Activated naive CD4-positive, alpha-beta T cell treated with anti-CD3 and anti-CD28 coated beads, Interleukin-2, amount 10 ng/mL, durations not matched to agents 7 days and 5 days (primary cell): Measurements from ENCODE around the gene SLMAP.

Source experiments
- CTCF ChIA-PET: fragments of 350-600 bp; sonication (Branson Sonifier 250); formaldehyde crosslinking; loops from one replicate; lab custom pipeline; 2021; ENCODE audit warnings: antibody characterized with exemption; lab: Charles Lee
- DNase-seq: peaks from one replicate; pipeline ENCODE4 v3.0.0-alpha.2; 2020
- H3K27ac Mint-ChIP-seq: one replicate; pipeline ENCODE4 v1.8.0; 2021; ENCODE audit warnings: mild to moderate bottlenecking, moderate library complexity, mixed read lengths
- H3K27me3 Mint-ChIP-seq: one replicate; pipeline ENCODE4 v1.8.0; 2021; ENCODE audit warnings: mild to moderate bottlenecking, mixed read lengths
- H3K36me3 Mint-ChIP-seq: one replicate; pipeline ENCODE4 v1.8.0; 2021; ENCODE audit warnings: mixed read lengths
- H3K4me1 Mint-ChIP-seq: one replicate; pipeline ENCODE4 v1.8.0; 2021; ENCODE audit warnings: mixed read lengths
- H3K4me3 Mint-ChIP-seq: one replicate; pipeline ENCODE4 v1.8.0; 2021; ENCODE audit warnings: mild to moderate bottlenecking, moderate library complexity, mixed read lengths
- H3K9me3 Mint-ChIP-seq: one replicate; pipeline ENCODE4 v1.8.0; 2021; ENCODE audit warnings: mixed read lengths

SLMAP gene

DNA sequence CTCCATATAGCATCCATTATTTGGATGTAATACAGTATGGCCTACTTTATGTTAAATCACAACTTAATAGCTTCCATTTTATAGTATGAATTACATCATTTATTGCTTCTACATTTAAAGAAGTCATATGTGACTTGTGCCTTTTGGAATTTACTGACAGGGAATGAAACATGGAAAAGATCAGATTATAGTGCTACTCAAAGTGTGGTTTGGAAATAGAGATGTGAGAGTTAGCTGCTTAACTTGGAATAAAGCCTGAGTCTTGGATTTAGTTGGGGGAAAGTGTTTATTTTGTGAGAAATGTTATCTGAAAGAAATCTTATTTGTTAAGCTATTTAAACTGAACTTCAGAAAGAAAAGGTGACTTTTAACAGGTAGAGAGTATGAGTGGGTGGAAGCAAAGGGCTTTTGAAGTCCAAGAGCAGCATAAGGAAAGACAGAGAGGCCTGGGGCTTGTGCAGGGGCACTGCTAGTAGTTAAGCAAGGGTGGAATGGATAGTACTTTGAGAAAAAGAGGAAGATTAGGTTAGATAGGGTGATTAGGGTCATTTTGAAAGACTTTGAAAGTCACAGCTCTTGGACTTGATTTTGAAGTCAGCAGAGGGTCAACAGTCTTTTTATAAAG lies 60.5 kb downstream of the SLMAP start:
- Mint-ChIP-seq H3K4me3 (no peak overlapping the region), H3K27me3 (no peaks in the 10 kb centered on the region), H3K27ac (no peak overlapping the region), H3K9me3 (no peaks in the 10 kb centered on the region), H3K4me1 (peaks cover 19% of the 10 kb centered on the region), H3K36me3 (peaks cover 2% of the 10 kb centered on the region)
- CTCF ChIA-PET = no interaction called here
- no peak for DNase-seq

DNA sequence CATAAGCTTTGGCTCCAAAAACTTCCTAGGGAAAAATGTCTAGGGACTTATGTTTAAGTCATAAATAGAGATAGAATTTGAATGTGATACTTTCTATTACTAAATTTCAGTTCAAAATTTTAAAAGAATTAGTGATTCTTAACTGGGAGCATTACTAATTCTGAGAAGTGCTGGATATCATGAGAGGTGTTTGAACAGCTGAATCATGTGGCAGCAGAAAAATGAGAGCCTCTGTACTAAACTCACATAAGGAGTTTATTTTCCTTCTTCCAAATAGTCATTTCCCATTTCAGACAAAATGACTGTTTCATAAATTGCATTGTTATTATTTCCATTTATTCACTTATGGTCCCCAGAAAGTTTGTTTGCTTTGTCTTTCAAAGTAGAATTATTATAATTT lies 62.7 kb downstream of the SLMAP start:
- H3K4me1 Mint-ChIP-seq = peaks cover 19% of the 10 kb centered on the region
- DNase-seq = no peak
- H3K36me3 Mint-ChIP-seq = no peaks in the 10 kb centered on the region
- no peaks in the 10 kb centered on the region for H3K27me3 Mint-ChIP-seq
- no peaks in the 10 kb centered on the region for H3K9me3 Mint-ChIP-seq
- no peak overlapping the region for H3K27ac Mint-ChIP-seq
- no peak overlapping the region for H3K4me3 Mint-ChIP-seq
- CTCF ChIA-PET = no interaction called here

DNA sequence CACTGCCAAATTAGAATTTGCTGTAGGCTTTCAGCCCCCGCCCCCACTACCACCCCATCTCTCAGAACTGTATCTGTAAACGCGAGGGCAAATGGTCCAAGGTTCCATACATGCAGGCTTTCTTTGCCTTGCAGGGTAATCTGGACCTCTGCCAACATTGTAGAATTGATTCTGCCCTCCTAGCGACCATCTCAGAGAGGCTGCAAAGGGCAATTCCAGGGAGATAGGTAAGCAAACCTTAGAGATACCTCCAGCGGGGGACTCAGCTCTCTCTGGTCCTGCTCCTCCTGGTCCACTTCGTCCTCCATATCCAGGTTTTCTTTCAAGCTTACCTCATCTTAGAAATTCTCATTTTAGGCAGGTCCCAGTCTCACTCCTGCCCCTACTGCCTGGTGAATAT lies 64.4 kb downstream of the SLMAP start:
- H3K36me3 Mint-ChIP-seq = no peaks in the 10 kb centered on the region

GRCh38 chr3:57821765-57822164 lies 65.7 kb downstream of the SLMAP start:
- DNase-seq = no peak
- CTCF ChIA-PET = no interaction called here
- Mint-ChIP-seq H3K4me1 (peaks cover 6% of the 10 kb centered on the region), H3K4me3 (no peak overlapping the region), H3K9me3 (no peaks in the 10 kb centered on the region), H3K27me3 (no peaks in the 10 kb centered on the region), H3K27ac (no peak overlapping the region), H3K36me3 (no peaks in the 10 kb centered on the region)

More for the DNA sequence above, 64.4 kb downstream of the SLMAP start:
- Mint-ChIP-seq H3K27me3 (no peaks in the 10 kb centered on the region), H3K4me1 (peaks cover 10% of the 10 kb centered on the region), H3K9me3 (no peaks in the 10 kb centered on the region), H3K27ac (no peak overlapping the region), H3K4me3 (no peak overlapping the region)
- CTCF ChIA-PET = no interaction called here
- no peak for DNase-seq

DNA sequence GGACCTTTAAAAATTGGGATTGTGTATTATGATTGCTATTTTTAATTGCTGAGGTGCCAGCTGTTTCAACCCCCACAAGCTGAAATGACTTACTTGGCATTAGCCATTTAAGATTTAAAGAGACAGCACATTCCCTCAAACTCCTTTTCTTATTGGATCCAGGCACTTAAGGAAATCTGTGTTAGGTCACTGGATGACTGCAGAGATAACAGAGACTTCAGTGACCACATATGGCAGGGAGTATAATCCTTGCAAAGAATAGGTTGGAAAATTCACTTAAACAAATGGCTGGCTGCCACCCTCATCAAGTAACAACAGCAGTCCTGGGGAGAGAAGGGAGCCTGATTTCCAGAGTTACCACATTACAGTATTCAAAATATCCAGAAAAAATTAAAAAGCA lies 66.6 kb downstream of the SLMAP start:
- Mint-ChIP-seq H3K27ac (no peak overlapping the region), H3K9me3 (no peaks in the 10 kb centered on the region), H3K36me3 (no peaks in the 10 kb centered on the region), H3K27me3 (no peaks in the 10 kb centered on the region), H3K4me1 (peaks cover 2% of the 10 kb centered on the region), H3K4me3 (no peak overlapping the region)
- DNase-seq = no peak
- CTCF ChIA-PET = no interaction called here

GRCh38 chr3:57825116-57825515 lies 69.0 kb downstream of the SLMAP start:
- no peak for DNase-seq
- Mint-ChIP-seq H3K4me1 (no peaks in the 10 kb centered on the region), H3K27ac (no peak overlapping the region), H3K9me3 (no peaks in the 10 kb centered on the region), H3K4me3 (no peak overlapping the region), H3K36me3 (no peaks in the 10 kb centered on the region), H3K27me3 (no peaks in the 10 kb centered on the region)
- CTCF ChIA-PET = interaction anchor here (0.6 to 1.8 kb wide), 4 partner anchors 13 to 428 kb away, joined by 3 to 12 read pairs (median 3); no protein-coding TSS in a partner anchor

DNA sequence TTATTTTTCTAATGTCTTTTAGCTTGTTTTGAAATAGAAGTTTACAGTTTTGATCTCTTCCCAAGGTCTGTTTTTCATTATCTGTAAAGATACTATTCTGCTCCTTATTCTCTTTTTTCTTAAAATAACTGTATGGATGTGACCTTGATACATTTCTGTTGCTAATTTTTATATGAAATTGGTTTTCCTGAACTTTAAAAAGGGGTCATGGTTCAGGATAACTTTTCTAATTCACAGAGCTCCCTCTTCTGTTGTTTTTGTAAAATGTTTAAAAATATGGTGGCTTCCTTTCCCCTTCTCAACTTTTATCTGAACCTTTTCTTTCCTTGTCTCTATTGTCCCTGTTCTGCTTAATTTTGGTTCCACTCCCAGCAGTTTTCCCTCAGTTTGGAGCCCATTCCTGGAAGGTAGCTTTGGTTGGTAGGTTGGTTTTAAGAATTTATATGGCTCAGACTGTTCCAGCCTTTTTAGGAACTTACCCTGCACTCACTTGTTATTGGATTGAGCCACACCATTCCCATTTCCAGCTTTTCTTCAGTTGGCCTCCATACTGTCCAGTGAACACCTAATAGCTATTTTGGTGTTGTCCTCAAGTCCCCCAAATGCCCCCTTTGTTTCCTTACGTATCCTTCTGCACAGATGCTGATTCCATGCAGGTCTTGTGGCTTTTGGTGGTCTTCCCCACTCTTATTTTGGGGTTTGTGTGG lies 70.3 kb downstream of the SLMAP start:
- CTCF ChIA-PET = interaction anchor here (0.6 to 1.8 kb wide), 7 partner anchors 12 to 1134 kb away, joined by 3 to 12 read pairs (median 3); no protein-coding TSS in a partner anchor
- no peak overlapping the region for H3K27ac Mint-ChIP-seq
- H3K36me3 Mint-ChIP-seq = no peaks in the 10 kb centered on the region
- H3K9me3 Mint-ChIP-seq = no peaks in the 10 kb centered on the region
- no peaks in the 10 kb centered on the region for H3K4me1 Mint-ChIP-seq
- H3K27me3 Mint-ChIP-seq = no peaks in the 10 kb centered on the region
- H3K4me3 Mint-ChIP-seq = no peak overlapping the region
- no peak for DNase-seq

GRCh38 chr3:57826952-57827723 lies 71.0 kb downstream of the SLMAP start:
- H3K27me3 Mint-ChIP-seq = no peaks in the 10 kb centered on the region
- no peak overlapping the region for H3K27ac Mint-ChIP-seq
- no peaks in the 10 kb centered on the region for H3K9me3 Mint-ChIP-seq
- H3K4me3 Mint-ChIP-seq = no peak overlapping the region
- CTCF ChIA-PET = interaction anchor here (1.1 to 1.8 kb wide), 3 partner anchors 13 to 491 kb away, joined by 3 to 12 read pairs (median 4); no protein-coding TSS in a partner anchor
- H3K36me3 Mint-ChIP-seq = no peaks in the 10 kb centered on the region
- DNase-seq = no peak
- no peaks in the 10 kb centered on the region for H3K4me1 Mint-ChIP-seq

- H3K4me1 Mint-ChIP-seq = no peaks in the 10 kb centered on the region
Observed at GRCh38 chr3:57827757-57828156, 71.6 kb downstream of the SLMAP start.

DNA sequence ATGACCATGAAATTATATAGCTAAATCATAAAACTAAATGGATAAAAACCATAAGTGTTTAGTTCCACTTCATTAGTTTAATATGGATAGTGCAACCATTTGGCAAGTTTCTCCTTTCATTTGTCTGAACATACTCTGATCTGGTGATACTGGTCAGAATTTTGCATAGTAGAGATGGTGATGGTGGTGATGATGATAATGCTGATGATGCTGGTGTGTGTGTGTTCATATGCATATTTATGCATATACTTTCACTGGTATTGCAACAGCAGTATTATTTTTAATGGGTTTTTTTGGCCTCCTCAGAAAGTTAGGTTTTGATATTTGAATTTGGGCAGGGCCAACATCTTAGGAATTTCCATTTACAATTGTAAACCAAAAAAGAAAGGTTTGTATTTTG lies 76.4 kb downstream of the SLMAP start:
- H3K27me3 Mint-ChIP-seq = no peaks in the 10 kb centered on the region
- no peak overlapping the region for H3K4me3 Mint-ChIP-seq
- CTCF ChIA-PET = interaction anchor here (1.0 kb wide), 1 partner anchor 364 kb away, joined by 3 read pairs; no protein-coding TSS in a partner anchor
- H3K27ac Mint-ChIP-seq = no peak overlapping the region
- H3K9me3 Mint-ChIP-seq = no peaks in the 10 kb centered on the region
- H3K4me1 Mint-ChIP-seq = no peaks in the 10 kb centered on the region
- DNase-seq = no peak
- H3K36me3 Mint-ChIP-seq = peaks cover 5% of the 10 kb centered on the region

More at GRCh38 chr3:57827757-57828156, 71.6 kb downstream of the SLMAP start:
- Mint-ChIP-seq H3K27me3 (no peaks in the 10 kb centered on the region), H3K9me3 (no peaks in the 10 kb centered on the region), H3K4me3 (no peak overlapping the region), H3K27ac (no peak overlapping the region), H3K36me3 (peaks cover 3% of the 10 kb centered on the region)
- DNase-seq = no peak
- CTCF ChIA-PET = no interaction called here

GRCh38 chr3:57832900-57833313 lies 76.8 kb downstream of the SLMAP start:
- CTCF ChIA-PET = interaction anchor here (0.7 to 1.0 kb wide), 2 partner anchors 364 to 441 kb away, joined by 3 read pairs; no protein-coding TSS in a partner anchor
- H3K4me3 Mint-ChIP-seq = no peak overlapping the region
- peaks cover 5% of the 10 kb centered on the region for H3K36me3 Mint-ChIP-seq
- H3K27ac Mint-ChIP-seq = no peak overlapping the region
- no peak for DNase-seq
- H3K27me3 Mint-ChIP-seq = no peaks in the 10 kb centered on the region
- no peaks in the 10 kb centered on the region for H3K4me1 Mint-ChIP-seq
- no peaks in the 10 kb centered on the region for H3K9me3 Mint-ChIP-seq

GRCh38 chr3:57833763-57834162 lies 77.7 kb downstream of the SLMAP start:
- Mint-ChIP-seq H3K4me3 (no peak overlapping the region), H3K9me3 (no peaks in the 10 kb centered on the region), H3K27me3 (no peaks in the 10 kb centered on the region), H3K27ac (no peak overlapping the region), H3K4me1 (no peaks in the 10 kb centered on the region), H3K36me3 (peaks cover 5% of the 10 kb centered on the region)
- DNase-seq = no peak
- CTCF ChIA-PET = no interaction called here

DNA sequence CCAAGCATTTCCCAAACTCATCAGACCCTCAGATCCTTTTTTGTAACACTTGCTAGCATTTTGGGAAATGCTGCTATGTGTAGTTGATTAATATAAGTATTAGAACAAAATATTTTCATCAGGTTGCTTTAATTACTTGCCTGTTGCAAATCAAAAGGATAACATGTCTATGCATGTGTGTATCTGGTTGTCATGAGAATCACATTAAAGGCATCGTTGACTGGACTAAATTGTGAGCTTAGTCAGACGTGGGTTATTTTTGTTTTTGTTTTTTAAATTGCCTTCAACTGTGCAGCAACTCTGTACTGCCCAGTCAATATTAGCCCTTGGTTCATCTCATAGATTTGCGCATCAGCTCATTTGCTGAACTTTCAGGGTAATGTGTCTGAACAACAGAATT lies 81.6 kb downstream of the SLMAP start:
- Mint-ChIP-seq H3K27me3 (no peaks in the 10 kb centered on the region), H3K4me1 (no peaks in the 10 kb centered on the region), H3K36me3 (peaks cover 4% of the 10 kb centered on the region), H3K27ac (no peak overlapping the region), H3K9me3 (no peaks in the 10 kb centered on the region), H3K4me3 (no peak overlapping the region)
- no peak for DNase-seq
- CTCF ChIA-PET = interaction anchor here (0.6 kb wide), 1 partner anchor 12 kb away, joined by 3 read pairs; no protein-coding TSS in a partner anchor

GRCh38 chr3:57838627-57839026 lies 82.5 kb downstream of the SLMAP start:
- Mint-ChIP-seq H3K36me3 (peaks cover 4% of the 10 kb centered on the region), H3K4me1 (no peaks in the 10 kb centered on the region), H3K4me3 (no peak overlapping the region), H3K9me3 (no peaks in the 10 kb centered on the region), H3K27ac (no peak overlapping the region), H3K27me3 (no peaks in the 10 kb centered on the region)
- CTCF ChIA-PET = no interaction called here
- DNase-seq = no peak
